Activated T-helper 2 cell treated with anti-CD3 and anti-CD28 coated beads, Interferon-gamma antibody, Interleukin-2, Interleukin-4, amounts not matched to agents 10 μg/mL and 5 μg/mL and 100 μg/mL, durations not matched to agents 14 hours and 24 hours and 36 hours (primary cell): Measurements from ENCODE around the gene MT1E. TPM values are rescaled to one million over a fixed set of nuclear protein-coding genes. Genes with fewer than 3 reads are reported as not detected.

Source experiments
- DNase-seq: peaks from one replicate; pipeline ENCODE4 v3.0.0; 2021; ENCODE audit warnings: low spot score
- H3K27ac Mint-ChIP-seq: one replicate; pipeline ENCODE4 v1.8.0; 2021; ENCODE audit warnings: mixed read lengths
- H3K27me3 Mint-ChIP-seq: one replicate; pipeline ENCODE4 v1.8.0; 2021; ENCODE audit warnings: low read depth, mixed read lengths
- H3K36me3 Mint-ChIP-seq: one replicate; pipeline ENCODE4 v1.8.0; 2021; ENCODE audit warnings: low read depth, mixed read lengths
- H3K4me1 Mint-ChIP-seq: one replicate; pipeline ENCODE4 v1.8.0; 2021; ENCODE audit warnings: low read depth, mixed read lengths
- H3K4me3 Mint-ChIP-seq: one replicate; pipeline ENCODE4 v1.8.0; 2021; ENCODE audit warnings: low read depth, mild to moderate bottlenecking, moderate library complexity, mixed read lengths
- H3K9me3 Mint-ChIP-seq: one replicate; pipeline ENCODE4 v1.8.0; 2021; ENCODE audit warnings: mixed read lengths
- intact Hi-C: fragments of 100-400 bp; cut with micrococcal nuclease; formaldehyde crosslinking; loops from one replicate; pipeline ENCODE4 v1.15.1; 2023
- total RNA-seq: library from RNA; stranded (reverse); gene quantifications from 2 replicates; pipeline ENCODE4 v1.2.3, GENCODE V29; 2022

The MT1E gene
- total RNA-seq, 1 donor from 2014 or later: 181 TPM

DNA sequence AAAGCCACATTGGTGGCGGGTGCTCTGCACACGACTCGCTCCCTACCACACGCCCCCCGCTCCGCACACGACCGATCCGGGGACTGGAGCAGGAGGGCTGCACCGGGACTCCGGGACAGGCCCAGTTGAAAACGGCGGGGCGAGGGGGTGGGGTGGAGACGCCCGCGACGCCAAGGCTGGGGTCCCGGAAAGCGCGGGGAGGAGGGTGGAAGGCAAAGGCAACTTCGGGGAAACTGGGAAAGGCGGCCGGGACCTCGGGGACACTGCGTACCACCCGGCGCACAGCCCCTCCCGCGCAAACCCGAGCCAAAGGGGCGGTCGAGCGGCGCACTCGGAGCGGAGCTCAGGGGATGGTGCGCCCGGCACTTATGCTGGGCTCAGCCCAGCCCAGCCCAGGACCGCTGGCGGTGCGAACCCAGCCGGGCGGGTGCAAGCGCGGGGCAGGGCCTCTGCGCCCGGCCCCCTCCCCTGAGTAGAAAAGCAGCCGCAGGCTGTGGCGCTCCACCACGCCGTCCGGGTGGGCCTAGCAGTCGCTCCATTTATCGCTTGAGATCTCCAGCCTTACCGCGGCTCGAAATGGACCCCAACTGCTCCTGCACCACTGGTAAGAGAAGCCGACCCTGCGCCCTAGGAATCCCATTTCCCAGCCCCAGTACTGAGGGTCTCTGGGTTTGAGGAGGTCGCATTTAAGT, 6.7 kb downstream of the MT1E start, which contains the start of gene MT1M:
Gene MT1M (plus strand): TSS at position 504 of the 692 bp plus-strand sequence. CDS start 73 bp downstream, at position 577.
- Mint-ChIP-seq H3K4me3 (peak within 1 kb of the TSS; percentile 62), H3K9me3 (no peaks in the 10 kb centered on the region), H3K4me1 (peaks cover 23% of the 10 kb centered on the region), H3K27ac (no peak within 1 kb of the TSS), H3K36me3 (no peaks in the 10 kb centered on the region), H3K27me3 (peaks cover 64% of the 10 kb centered on the region)
- no peak for DNase-seq
- intact Hi-C loops: loop anchor here (5.0 kb wide), 1 partner anchor 35 kb away; the partner anchor contains the start of genes MT1G and MT1H

DNA sequence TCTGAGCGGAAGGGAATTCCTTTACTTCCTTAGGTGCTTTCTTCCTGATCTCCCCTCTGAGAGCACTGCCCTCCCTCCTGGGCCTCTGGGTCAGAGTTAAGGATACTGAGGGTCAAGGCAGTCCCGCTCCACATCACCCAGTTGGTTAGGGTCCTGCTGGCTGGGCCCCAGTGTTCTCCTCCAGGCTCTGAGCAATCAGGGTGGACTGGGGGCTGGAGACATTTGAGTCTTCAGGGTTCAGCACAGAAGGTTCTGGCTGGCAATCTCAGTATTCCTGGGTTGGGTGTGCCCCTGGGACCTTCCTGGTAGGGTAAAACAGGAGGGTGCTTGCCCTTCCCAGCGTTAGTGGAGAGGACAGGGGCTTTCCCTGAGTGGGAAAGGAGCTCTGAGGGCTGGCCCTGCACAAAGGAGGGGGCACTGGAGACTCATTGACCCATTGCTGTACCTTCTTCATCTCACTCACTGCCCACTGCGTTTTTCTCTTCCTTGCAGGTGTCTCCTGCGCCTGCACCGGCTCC, 7.3 kb downstream of the MT1E start:
- Mint-ChIP-seq H3K27me3 (peaks cover 70% of the 10 kb centered on the region), H3K9me3 (no peaks in the 10 kb centered on the region), H3K27ac (no peak overlapping the region), H3K4me3 (peak overlapping the region; percentile 62), H3K4me1 (peaks cover 28% of the 10 kb centered on the region), H3K36me3 (no peaks in the 10 kb centered on the region)
- DNase-seq: no peak
- intact Hi-C loops: loop anchor here (5.0 kb wide), 1 partner anchor 34 kb away; the partner anchor contains the start of genes MT1G and MT1H

DNA sequence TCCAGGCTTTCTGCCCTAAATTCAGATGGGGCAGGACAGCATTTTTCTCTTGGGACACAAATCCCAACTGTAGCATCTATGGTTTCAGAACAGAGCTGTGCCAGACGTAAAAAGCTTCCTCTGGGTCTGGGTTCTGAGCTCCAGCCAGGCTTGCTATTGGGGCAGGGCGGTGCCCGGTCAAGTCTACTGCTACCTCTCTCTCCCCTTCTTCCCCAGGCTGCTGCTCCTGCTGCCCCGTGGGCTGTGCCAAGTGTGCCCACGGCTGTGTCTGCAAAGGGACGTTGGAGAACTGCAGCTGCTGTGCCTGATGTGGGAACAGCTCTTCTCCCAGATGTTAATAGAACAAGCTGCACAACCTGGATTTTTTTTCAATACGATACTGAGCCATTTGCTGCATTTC, 8.0 kb downstream of the MT1E start:
- intact Hi-C loops: loop anchor here (5.0 kb wide), 1 partner anchor 34 kb away; the partner anchor contains the start of genes MT1G and MT1H
- H3K36me3 Mint-ChIP-seq: no peaks in the 10 kb centered on the region
- peaks cover 31% of the 10 kb centered on the region for H3K4me1 Mint-ChIP-seq
- DNase-seq: no peak
- peaks cover 74% of the 10 kb centered on the region for H3K27me3 Mint-ChIP-seq
- H3K27ac Mint-ChIP-seq: no peak overlapping the region
- H3K9me3 Mint-ChIP-seq: no peaks in the 10 kb centered on the region
- no peak overlapping the region for H3K4me3 Mint-ChIP-seq

DNA sequence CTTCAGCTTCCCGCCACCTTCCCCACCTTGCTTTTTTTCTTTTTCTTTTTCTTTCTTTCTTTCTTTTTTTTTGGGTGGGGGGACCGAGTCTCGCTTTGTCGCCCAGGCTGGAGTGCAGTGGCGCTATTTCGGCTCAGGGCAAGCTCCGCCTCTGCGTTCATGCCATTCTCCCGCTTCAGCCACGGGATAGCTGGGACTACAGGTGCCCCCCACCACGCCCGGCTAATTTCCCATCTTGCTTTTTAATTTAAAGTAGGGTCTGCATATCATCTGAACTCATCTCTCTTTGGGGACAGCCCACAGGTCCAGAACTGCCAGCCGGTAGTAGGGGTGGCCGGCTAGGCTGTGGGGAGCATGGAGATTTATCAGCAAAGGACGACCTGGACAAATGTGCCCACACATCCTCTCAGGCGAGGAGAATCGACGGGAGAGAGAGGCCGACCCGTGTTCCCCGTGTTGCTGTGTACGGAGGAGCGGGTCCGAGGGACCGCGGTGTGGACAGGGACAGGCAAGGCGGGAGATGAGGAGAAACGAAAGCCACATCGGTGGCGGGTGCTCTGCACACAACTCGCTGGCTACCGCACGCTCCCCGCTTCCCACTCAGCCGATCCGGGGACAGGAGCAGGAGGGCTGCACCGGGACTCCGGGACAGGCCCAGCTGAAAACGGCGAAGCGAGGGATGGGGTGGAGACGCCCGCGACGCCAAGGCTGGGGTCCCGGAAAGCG, 9.3 kb downstream of the MT1E start:
- intact Hi-C loops: loop anchor here (2.0 to 5.0 kb wide), 2 partner anchors 18 to 32 kb away; partner anchors contain the start of genes MT1G and MT1H
- Mint-ChIP-seq H3K4me1 (peaks cover 33% of the 10 kb centered on the region), H3K36me3 (no peaks in the 10 kb centered on the region), H3K4me3 (peak overlapping the region; percentile 65), H3K27me3 (peaks cover 85% of the 10 kb centered on the region), H3K27ac (no peak overlapping the region), H3K9me3 (no peaks in the 10 kb centered on the region)
- DNase-seq: no peak

DNA sequence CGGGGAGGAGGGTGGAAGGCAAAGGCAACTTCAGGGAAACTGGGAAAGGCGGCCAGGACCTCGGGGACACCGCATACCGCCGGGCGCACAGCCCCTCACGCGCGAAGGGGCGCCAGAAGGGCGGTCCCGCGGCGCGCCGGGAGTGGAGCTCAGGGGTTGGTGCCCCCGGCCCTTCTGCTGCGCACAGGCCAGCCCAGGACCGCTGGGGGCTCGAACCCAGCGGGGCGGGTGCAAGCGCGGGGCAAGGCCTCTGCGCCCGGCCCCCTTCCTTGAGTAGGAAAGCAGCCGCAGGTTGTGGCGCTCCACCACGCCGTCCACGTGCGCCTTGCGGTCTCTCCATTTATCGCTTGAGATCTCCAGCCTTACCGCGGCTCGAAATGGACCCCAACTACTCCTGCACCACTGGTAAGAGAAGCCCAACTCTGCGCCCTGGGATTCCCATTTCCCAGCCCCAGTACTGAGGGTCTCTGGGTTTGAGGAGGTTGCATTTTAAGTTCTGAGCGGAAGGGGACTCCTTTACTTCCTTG, 9.9 kb downstream of the MT1E start:
- peak overlapping the region; percentile 49 for H3K4me3 Mint-ChIP-seq
- peaks cover 87% of the 10 kb centered on the region for H3K27me3 Mint-ChIP-seq
- H3K36me3 Mint-ChIP-seq: no peaks in the 10 kb centered on the region
- peaks cover 31% of the 10 kb centered on the region for H3K4me1 Mint-ChIP-seq
- H3K27ac Mint-ChIP-seq: no peak overlapping the region
- intact Hi-C loops: loop anchor here (2.0 kb wide), 1 partner anchor 19 kb away; no protein-coding TSS in a partner anchor
- no peak for DNase-seq
- H3K9me3 Mint-ChIP-seq: no peaks in the 10 kb centered on the region

DNA sequence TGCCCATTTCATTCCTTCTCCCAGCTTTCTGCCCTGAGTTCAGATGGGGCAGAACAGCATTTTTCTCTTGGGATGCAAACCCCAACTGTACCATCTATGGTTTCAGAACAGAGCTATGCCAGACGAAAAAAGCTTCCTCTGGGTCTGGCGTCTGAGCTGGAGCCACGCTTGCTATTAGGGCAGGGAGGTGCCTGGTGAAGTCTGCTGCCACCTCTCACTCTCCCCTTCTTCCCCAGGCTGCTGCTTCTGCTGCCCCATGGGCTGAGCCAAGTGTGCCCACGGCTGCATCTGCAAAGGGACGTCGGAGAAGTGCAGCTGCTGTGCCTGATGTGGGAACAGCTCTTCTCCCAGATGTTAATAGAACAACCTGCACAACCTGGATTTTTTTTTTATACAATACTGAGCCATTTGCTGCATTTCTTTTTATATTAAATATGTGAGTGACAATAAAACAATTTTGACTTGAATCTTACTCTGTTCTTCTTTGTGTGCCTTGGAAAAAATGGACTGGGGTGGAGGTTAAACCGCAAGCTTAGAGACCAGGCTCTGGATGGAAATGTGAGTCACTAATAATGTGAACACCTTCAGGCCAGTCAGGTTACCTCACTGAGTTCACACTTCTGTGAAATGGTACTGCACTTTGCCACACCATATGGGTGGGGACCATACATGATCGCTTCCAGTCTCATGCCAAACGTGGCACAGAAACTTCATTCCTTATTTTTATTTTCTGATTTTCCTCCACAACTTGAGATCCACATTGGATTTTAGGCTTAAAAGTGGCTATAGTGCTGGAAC, 11.2 kb downstream of the MT1E start:
- H3K36me3 Mint-ChIP-seq: no peaks in the 10 kb centered on the region
- H3K27ac Mint-ChIP-seq: no peak overlapping the region
- DNase-seq: no peak
- intact Hi-C loops: no loop called here
- H3K4me3 Mint-ChIP-seq: no peak overlapping the region
- no peaks in the 10 kb centered on the region for H3K9me3 Mint-ChIP-seq
- peaks cover 83% of the 10 kb centered on the region for H3K27me3 Mint-ChIP-seq
- peaks cover 29% of the 10 kb centered on the region for H3K4me1 Mint-ChIP-seq

DNA sequence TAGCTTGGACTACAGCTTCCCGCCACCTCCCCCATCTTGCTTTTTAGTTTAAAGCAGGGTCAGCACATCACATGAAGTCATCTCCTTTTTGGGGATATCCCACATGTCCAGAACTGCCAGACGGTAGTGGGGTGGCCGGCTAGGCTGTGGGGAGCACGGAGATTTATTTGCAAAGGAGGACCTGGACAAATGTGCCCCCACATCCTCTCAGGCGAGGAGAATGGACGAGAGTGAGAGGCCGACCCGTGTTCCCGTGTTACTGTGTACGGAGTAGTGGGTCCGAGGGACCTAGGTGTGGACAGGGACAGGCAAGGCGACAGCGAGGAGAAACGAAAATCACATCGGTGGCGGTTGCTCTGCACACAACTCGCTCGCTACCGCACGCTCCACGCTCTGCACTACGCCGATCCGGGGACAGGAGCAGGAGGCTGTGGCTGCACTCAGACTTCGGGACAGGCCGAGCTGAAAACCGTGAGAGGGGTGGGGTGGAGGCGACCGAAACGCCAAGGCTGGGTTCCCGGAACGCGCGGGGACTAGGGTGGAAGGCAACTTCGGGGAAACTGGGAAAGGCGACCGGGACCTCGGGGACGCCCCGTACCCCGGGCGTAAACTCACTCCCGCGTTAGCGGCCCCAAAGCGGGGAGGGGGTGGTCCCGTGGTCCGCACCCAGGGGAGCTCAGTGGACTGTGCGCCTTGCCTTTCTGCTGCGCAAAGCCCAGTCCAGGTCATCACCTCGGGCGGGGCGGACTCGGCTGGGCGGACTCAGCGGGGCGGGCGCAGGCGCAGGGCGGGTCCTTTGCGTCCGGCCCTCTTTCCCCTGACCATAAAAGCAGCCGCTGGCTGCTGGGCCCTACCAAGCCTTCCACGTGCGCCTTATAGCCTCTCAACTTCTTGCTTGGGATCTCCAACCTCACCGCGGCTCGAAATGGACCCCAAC, 12.5 kb downstream of the MT1E start, which contains the start of gene MT1A:
Gene MT1A (plus strand): TSS at position 853 of the 937 bp plus-strand sequence. CDS start 73 bp downstream, at position 926.
- Mint-ChIP-seq H3K36me3 (no peaks in the 10 kb centered on the region), H3K27me3 (peaks cover 75% of the 10 kb centered on the region), H3K4me3 (peak within 1 kb of the TSS; percentile 70), H3K4me1 (peaks cover 34% of the 10 kb centered on the region), H3K27ac (no peak within 1 kb of the TSS), H3K9me3 (no peaks in the 10 kb centered on the region)
- DNase-seq: no peak
- intact Hi-C loops: no loop called here

DNA sequence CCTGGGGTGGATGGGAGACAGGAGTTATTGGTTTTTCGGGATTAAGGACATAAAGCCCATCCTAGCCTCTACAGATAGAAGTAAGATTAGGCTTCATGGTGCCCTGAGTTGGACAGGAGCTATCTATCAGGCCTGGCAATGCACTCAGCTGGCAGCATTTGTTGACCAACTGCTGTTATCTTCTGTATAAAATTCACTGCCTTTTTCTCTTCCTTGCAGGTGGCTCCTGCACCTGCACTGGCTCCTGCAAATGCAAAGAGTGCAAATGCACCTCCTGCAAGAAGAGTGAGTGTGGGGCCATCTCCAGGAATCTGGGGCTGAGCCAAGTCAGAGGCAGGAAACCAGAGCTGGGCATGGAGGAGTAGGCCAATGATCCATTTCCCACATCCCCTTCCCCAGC, 13.5 kb downstream of the MT1E start:
- peaks cover 65% of the 10 kb centered on the region for H3K27me3 Mint-ChIP-seq
- DNase-seq: no peak
- no peaks in the 10 kb centered on the region for H3K9me3 Mint-ChIP-seq
- intact Hi-C loops: no loop called here
- no peaks in the 10 kb centered on the region for H3K36me3 Mint-ChIP-seq
- no peak overlapping the region for H3K27ac Mint-ChIP-seq
- H3K4me3 Mint-ChIP-seq: no peak overlapping the region
- H3K4me1 Mint-ChIP-seq: peaks cover 42% of the 10 kb centered on the region

DNA sequence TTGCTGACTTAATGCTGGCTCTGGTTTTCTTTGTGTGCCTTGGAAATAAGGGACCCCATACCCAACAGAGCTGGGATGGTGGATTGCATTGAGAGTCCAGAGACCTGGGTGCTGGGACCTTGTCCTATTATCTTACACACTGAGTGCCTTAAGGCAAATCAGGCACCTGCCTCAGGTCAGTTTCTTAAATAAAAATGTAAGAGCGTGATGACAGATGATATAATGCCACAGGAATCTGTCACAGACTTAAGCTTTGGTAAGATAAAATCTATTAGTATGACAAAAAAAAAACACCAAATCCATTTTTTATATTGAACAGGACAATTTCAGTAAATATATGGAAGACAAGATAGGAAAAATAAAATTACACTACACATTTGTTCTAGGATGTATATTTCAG, 14.5 kb downstream of the MT1E start:
- H3K36me3 Mint-ChIP-seq: no peaks in the 10 kb centered on the region
- no peaks in the 10 kb centered on the region for H3K9me3 Mint-ChIP-seq
- intact Hi-C loops: loop anchor here (5.0 kb wide), 1 partner anchor 42 kb away; the partner anchor contains the start of gene MT1X
- H3K4me3 Mint-ChIP-seq: no peak overlapping the region
- peaks cover 56% of the 10 kb centered on the region for H3K27me3 Mint-ChIP-seq
- peaks cover 41% of the 10 kb centered on the region for H3K4me1 Mint-ChIP-seq
- no peak overlapping the region for H3K27ac Mint-ChIP-seq
- DNase-seq: no peak

DNA sequence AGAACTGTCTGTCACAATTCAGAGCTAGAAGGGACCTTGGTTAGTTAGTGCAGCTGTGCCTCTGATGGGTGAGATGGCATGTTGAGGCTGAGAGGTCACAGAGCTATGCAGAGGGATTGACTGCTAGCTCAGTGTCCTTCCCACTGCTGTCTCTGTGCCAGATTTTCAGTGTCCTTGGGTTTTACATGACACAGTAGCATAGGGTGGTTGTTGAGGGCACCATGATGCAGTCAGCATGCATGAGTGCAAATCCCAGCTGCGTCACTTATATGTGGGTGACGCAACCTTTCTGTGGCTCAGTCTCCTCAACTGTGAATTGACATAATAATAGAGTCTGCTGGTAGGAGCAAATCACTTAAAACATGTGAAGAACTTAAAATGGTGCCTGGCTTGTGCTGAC, 15.6 kb downstream of the MT1E start:
- DNase-seq: no peak
- Mint-ChIP-seq H3K4me3 (no peak overlapping the region), H3K4me1 (peaks cover 38% of the 10 kb centered on the region), H3K36me3 (no peaks in the 10 kb centered on the region), H3K27me3 (peaks cover 57% of the 10 kb centered on the region), H3K9me3 (no peaks in the 10 kb centered on the region), H3K27ac (no peak overlapping the region)
- intact Hi-C loops: loop anchor here (5.0 kb wide), 1 partner anchor 41 kb away; the partner anchor contains the start of gene MT1X

DNA sequence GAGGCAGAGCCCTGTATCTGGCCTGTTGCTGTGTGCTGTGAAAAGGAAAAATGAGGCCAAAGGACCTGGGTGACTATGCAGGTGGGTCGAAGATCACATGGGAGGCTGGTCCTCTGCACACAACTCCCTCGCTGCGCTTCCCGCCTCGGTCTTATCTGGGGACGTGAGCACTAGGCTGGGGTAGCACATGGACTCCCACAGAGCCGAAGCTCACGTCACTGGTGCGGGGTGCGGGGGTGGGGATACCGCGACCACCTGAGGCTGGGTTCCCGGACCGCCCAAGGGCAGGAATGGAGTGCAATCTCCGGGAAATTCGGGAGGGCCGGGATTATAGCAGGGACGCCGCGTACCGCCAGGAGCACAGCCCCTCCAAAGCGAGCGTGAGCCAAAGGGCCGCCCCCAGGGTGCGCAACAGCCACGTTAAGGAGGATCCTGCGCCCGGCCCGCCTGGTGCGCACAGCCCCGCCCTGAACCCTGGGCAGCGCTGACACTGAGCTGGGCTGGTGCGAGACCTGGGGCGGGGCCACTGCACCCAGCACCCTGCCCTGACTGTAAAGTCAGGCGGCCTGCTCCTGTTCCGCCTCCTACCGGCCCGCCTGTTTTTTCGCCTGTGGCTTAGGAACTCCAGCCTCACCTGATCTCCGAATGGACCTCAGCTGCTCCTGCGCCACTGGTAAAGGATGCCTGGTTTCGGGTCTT, 17.6 kb downstream of the MT1E start:
- peaks cover 23% of the 10 kb centered on the region for H3K4me1 Mint-ChIP-seq
- peak overlapping the region; percentile 60 for H3K27ac Mint-ChIP-seq
- H3K9me3 Mint-ChIP-seq: no peaks in the 10 kb centered on the region
- peak overlapping the region; percentile 70 for H3K4me3 Mint-ChIP-seq
- peaks cover 48% of the 10 kb centered on the region for H3K27me3 Mint-ChIP-seq
- DNase-seq: peak; percentile 76
- intact Hi-C loops: loop anchor here (1.0 to 5.0 kb wide), 6 partner anchors 14 to 59 kb away; partner anchors contain the start of genes MT1E, MT1F and MT1X
- no peaks in the 10 kb centered on the region for H3K36me3 Mint-ChIP-seq
